Activated T-cell treated with anti-CD3 and anti-CD28 coated beads, Interleukin-2, amount 50 U/mL, for 72 hours (primary cell): ENCODE results near the gene CABP7. TPM values are rescaled to one million over a fixed set of nuclear protein-coding genes. Genes with fewer than 3 reads are reported as not detected.

Source experiments
- ATAC-seq, 2 donors: fragments of 150-1000 bp; cut with Tn5 transposase; replicated peaks in 1 of 2; 2 replicates each; pipeline ENCODE4 v1.10.0; 2021; ENCODE audit warnings: moderate library complexity in 2 of 2, mild to moderate bottlenecking in 1 of 2
- DNase-seq, 2 donors: peaks; one replicate each; pipeline ENCODE4 v3.0.0; 2021 to 2022; ENCODE audit warnings: mixed read lengths in 1 of 2
- H3K27ac Mint-ChIP-seq: one replicate; pipeline ENCODE4 v1.8.0; 2022; ENCODE audit warnings: mild to moderate bottlenecking, moderate library complexity, mixed read lengths
- H3K27me3 Mint-ChIP-seq: one replicate; pipeline ENCODE4 v1.8.0; 2022; ENCODE audit warnings: low read depth, mixed read lengths
- H3K36me3 Mint-ChIP-seq, 2 donors: one replicate each; pipeline ENCODE4 v1.8.0; 2022; ENCODE audit warnings: mixed read lengths in 2 of 2, mild to moderate bottlenecking in 1 of 2; ENCODE audit not compliant: insufficient read depth in 2 of 2
- H3K4me1 Mint-ChIP-seq: one replicate; pipeline ENCODE4 v1.8.0; 2022; ENCODE audit warnings: low read depth, mixed read lengths
- H3K4me3 Mint-ChIP-seq, 2 donors: one replicate each; pipeline ENCODE4 v1.8.0; 2022; ENCODE audit warnings: mild to moderate bottlenecking in 2 of 2, mixed read lengths in 2 of 2, moderate library complexity in 2 of 2
- H3K9me3 Mint-ChIP-seq, 2 donors: one replicate each; pipeline ENCODE4 v1.8.0; 2022; ENCODE audit warnings: mixed read lengths in 2 of 2
- total RNA-seq, 2 donors: library from RNA; stranded (reverse); gene quantifications; one replicate each; pipeline ENCODE4 v1.2.3, GENCODE V29; 2022

CABP7 gene
- total RNA-seq, 2 donors from 2014 or later, result 0.09 to 0.14 TPM

DNA sequence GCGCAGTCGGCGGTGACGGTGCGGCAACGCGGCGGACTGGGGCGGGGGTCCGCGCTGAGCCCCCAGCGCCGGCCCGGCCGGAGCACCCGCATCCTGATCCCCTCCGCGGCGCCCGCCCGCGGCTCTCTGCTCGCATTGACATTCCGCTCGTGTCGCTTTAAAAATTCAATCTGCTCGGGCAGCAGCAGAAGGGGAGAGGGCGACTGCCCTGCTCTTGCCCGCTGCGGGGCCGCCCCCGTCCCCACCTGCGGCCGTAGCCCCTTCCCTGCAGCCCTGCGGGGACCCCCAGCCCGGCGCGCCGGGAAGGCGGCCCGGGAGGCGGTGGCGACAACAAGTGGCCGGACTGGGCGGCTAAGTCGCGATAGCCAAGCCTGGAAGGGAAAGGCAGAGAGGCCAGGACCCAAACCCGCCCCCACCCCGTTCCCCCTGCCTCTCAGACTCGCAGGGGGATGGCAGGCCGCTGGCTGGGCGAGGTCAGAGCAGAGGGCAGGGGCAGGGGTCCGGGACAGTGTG lies 1.1 kb downstream of the CABP7 start:
- ATAC-seq (no peak), DNase-seq (no peak)
- Mint-ChIP-seq H3K9me3 (no peaks in the 10 kb centered on the region), H3K4me3 (no peak overlapping the region), H3K27ac (no peak overlapping the region), H3K4me1 (no peaks in the 10 kb centered on the region), H3K36me3 (no peaks in the 10 kb centered on the region), H3K27me3 (peaks cover 37% of the 10 kb centered on the region)

DNA sequence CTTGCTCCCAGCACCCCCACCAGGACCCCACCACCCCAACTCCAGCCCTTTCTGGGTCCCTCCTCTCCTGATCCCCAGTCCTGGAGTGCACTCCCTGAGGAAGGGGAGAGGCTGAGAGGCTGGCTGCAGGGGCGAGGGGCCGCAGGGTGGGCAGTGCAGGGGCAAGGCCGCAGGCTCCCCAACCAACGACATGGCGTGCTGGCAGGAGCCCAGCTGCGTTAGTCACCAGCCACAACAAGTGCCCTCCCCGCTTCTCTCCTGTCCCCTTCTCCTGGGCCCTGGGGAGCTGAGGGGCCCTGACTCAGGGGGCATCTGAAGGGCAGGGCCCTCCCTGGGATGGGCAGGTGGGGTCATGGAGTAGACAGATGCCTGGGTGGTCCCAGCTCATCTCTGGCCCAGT lies 2.3 kb downstream of the CABP7 start:
- no peak for DNase-seq
- H3K27me3 Mint-ChIP-seq, result peaks cover 26% of the 10 kb centered on the region
- H3K36me3 Mint-ChIP-seq, result no peaks in the 10 kb centered on the region
- no peaks in the 10 kb centered on the region for H3K9me3 Mint-ChIP-seq
- no peaks in the 10 kb centered on the region for H3K4me1 Mint-ChIP-seq
- no peak overlapping the region for H3K4me3 Mint-ChIP-seq
- H3K27ac Mint-ChIP-seq, result no peak overlapping the region
- no peak for ATAC-seq

DNA sequence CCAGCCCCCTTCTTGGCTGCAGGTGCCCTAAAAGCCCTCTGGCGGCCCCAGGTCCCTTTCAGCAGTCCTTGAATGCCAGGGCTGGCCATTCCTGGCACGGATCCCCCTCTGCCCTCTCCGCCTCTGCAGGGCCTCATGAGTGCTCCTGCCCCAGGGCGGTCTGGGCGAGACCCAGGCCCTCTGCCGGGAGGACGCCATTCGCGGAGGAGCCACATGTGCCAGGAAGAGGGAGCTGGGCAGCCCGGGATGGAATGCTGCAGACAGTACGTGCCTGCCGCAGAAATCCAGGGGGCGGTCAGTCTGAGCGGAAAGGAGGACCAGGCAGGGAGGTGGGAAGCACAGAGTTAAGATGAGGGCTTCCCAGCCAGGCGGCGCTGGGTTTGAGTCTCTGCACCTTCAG lies 2.8 kb downstream of the CABP7 start:
- no peaks in the 10 kb centered on the region for H3K9me3 Mint-ChIP-seq
- ATAC-seq, result no peak
- peaks cover 24% of the 10 kb centered on the region for H3K27me3 Mint-ChIP-seq
- no peak overlapping the region for H3K4me3 Mint-ChIP-seq
- H3K4me1 Mint-ChIP-seq, result no peaks in the 10 kb centered on the region
- DNase-seq, result no peak
- H3K27ac Mint-ChIP-seq, result no peak overlapping the region
- H3K36me3 Mint-ChIP-seq, result no peaks in the 10 kb centered on the region

DNA sequence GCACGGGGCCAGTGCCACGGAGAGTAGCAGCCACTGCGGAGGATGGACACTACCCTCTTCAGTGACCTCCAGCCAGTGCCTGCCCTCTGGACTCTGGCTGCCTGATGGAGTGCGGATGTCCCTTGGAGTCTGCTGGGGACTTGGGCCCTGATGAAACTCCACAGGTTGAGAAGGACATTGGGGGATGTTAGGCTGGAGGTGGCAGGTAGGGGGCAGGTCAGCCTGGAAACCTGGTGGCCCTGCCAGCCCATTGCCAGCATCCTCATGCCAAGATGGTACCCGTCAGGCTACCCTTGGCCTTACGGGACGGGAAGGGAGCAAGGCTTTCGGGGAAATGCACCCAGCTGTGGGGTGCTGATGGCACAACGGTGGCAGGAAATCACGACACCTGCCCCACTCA lies 4.0 kb downstream of the CABP7 start:
- Mint-ChIP-seq H3K9me3 (no peaks in the 10 kb centered on the region), H3K4me3 (no peak overlapping the region), H3K36me3 (no peaks in the 10 kb centered on the region), H3K4me1 (no peaks in the 10 kb centered on the region), H3K27ac (no peak overlapping the region), H3K27me3 (peaks cover 15% of the 10 kb centered on the region)
- no peak for DNase-seq
- ATAC-seq, result no peak

DNA sequence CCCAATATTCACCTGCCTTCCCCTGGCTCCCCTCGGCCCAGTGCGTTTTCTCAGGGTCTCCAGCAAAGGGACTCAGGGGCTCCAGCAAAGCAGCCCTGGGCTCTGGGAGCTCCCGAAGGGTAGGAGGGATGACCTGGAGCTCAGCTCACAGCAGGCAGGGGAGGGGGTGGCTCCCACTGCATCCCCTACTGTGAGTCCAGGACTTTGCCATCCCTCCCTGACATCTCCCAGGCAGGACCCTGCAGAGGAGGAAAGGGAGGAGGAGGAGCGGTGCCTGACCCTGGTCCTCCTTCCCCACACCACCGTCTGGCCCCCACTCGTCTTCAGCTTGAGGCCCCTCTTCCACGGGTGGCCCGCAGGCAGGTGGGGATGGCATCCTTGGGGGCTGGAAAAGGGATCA lies 5.0 kb downstream of the CABP7 start:
- H3K4me3 Mint-ChIP-seq, result no peak overlapping the region
- H3K9me3 Mint-ChIP-seq, result no peaks in the 10 kb centered on the region
- no peaks in the 10 kb centered on the region for H3K4me1 Mint-ChIP-seq
- ATAC-seq (no peak), DNase-seq (no peak)
- H3K27ac Mint-ChIP-seq, result no peak overlapping the region
- H3K27me3 Mint-ChIP-seq, result peaks cover 5% of the 10 kb centered on the region
- H3K36me3 Mint-ChIP-seq, result no peaks in the 10 kb centered on the region

DNA sequence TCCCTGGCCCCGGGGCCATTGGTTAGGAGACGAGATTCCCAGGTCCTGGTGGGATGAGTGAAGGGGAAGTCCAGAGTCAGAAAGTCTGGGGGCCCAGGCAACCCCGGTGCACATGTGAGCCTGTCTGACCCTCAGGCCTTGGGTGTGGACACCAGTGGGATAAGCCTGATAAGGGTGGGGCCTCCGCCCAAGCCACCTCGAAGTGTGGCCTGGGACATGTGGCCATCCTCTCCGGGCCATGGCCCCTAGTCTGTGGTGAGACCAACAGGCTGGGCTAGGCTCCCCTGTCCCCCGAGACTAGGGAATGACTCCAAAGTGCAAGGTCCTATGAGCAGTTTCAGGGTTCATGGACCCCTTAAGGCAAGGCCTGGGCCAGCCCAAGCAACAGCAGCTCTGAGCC lies 6.3 kb downstream of the CABP7 start:
- ATAC-seq, result no peak
- Mint-ChIP-seq H3K27me3 (peaks cover 5% of the 10 kb centered on the region), H3K9me3 (no peaks in the 10 kb centered on the region), H3K27ac (no peak overlapping the region), H3K4me1 (no peaks in the 10 kb centered on the region), H3K36me3 (no peaks in the 10 kb centered on the region), H3K4me3 (no peak overlapping the region)
- DNase-seq, result no peak

DNA sequence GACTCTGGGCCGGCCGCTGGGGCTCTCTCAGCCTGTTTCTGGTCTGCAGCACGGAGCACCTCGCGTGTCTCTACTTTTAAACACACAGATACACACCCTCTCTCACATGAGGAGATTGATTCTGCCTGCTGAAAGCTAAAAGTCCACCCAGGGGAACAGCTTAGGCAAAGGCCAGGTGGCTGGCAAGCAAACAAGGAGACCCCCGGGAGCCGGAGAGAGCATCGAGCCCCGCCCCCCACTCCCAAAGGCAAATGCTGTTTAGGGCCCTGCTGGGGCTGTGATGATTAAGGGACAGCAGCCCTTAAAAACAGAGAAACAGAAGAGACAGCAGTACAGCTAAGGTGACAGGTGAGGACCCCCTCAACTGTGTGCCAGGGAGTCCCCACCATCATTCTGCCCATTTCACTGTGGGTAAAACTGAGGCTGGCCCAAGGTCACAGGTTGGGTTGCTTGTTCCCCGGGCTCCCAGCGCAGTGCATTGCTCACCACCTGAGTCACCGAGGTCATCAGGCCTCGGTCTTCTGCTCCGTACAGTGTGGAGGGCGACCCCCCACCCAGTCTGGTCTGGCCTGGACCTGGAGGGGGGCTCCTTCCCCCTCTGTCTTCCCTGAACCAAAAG lies 6.8 kb downstream of the CABP7 start:
- Mint-ChIP-seq H3K4me3 (no peak overlapping the region), H3K36me3 (no peaks in the 10 kb centered on the region), H3K27ac (no peak overlapping the region), H3K4me1 (no peaks in the 10 kb centered on the region), H3K9me3 (no peaks in the 10 kb centered on the region), H3K27me3 (peaks cover 5% of the 10 kb centered on the region)
- ATAC-seq (no peak), DNase-seq (no peak)

DNA sequence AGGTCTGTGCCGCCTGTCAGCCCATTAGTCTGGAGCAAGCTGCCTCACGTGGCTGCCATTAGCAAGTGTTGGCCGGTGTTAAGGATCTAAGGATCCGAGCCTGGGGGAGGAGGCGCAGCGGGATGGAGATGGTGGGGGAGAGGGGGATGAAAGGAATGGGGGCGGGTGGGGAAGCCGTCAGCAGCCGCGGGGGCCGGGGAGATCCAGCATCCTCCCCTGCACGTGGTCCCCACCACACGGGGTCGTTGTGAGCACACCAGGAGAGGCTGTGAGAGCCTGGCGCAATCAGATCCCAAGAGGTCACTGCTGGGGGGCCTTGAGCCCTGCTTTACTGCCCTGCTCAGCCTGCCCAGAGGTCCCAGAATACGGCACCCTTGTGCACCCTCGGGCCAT lies 7.3 kb downstream of the CABP7 start:
- Mint-ChIP-seq H3K4me1 (no peaks in the 10 kb centered on the region), H3K4me3 (no peak overlapping the region), H3K27me3 (peaks cover 5% of the 10 kb centered on the region), H3K27ac (no peak overlapping the region), H3K36me3 (no peaks in the 10 kb centered on the region), H3K9me3 (no peaks in the 10 kb centered on the region)
- ATAC-seq (peak; percentile 30 to 32), DNase-seq (peak; percentile 29 to 40)

DNA sequence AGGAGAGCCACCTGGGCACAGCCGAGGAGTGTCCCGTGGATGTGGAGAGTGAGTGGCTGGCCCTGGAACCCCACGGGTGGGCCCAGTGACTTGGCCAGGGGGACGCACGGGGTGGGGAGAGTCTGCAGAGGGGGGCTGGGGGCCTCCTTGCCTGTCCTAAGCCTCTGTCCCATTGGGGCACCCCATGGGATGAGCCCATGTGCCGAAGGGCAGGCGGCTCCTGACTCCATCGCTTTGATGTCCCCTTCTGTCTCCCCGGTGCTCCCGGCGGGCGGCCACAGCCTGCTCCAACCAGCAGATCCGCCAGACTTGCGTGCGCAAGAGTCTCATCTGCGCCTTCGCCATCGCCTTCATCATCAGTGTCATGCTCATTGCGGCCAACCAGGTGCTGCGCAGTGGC lies 9.4 kb downstream of the CABP7 start:
- Mint-ChIP-seq H3K27me3 (no peaks in the 10 kb centered on the region), H3K9me3 (no peaks in the 10 kb centered on the region), H3K4me3 (no peak overlapping the region), H3K4me1 (no peaks in the 10 kb centered on the region), H3K27ac (no peak overlapping the region), H3K36me3 (no peaks in the 10 kb centered on the region)
- DNase-seq (no peak), ATAC-seq (no peak)

DNA sequence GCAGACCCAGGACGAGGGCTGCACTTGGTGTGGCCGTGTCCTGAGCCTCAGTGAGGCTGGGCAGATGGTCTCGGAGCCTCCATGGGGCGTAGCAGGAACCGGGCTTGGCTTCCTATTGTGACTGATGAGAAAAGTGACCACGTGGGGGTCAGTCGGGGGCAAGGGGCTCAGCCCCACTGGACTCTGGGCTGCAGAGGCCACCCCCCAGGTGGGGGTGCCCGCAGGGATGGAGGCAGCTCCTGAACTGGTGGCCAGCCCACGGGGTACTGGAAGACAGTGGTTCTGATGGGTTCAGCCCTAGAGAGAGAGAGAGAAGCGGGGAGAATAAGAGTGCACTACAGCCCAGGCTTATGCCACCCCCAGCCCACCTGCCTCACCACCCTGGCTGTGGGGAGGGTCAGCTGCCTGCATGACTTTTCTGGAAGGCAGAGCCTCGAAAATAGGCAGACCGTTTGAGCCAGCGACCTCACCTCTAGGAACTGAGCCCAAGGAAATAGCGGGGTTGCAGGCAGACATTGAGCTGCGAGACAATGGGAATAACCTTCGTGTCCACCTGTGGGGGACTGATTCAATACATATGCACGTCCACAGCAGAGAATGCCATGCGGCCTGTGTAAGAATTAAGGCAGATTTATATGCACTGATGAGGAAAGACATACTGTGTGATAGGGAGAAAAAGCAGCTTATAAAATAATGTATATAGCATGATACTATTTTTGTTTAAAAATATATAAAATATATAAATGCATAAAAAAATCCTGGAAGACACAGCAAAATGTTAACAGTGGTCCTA lies 11.5 kb downstream of the CABP7 start:
- ATAC-seq (no peak), DNase-seq (no peak)
- no peak overlapping the region for H3K4me3 Mint-ChIP-seq
- H3K27ac Mint-ChIP-seq, result no peak overlapping the region
- H3K27me3 Mint-ChIP-seq, result no peaks in the 10 kb centered on the region
- no peaks in the 10 kb centered on the region for H3K9me3 Mint-ChIP-seq
- no peaks in the 10 kb centered on the region for H3K36me3 Mint-ChIP-seq
- no peaks in the 10 kb centered on the region for H3K4me1 Mint-ChIP-seq

DNA sequence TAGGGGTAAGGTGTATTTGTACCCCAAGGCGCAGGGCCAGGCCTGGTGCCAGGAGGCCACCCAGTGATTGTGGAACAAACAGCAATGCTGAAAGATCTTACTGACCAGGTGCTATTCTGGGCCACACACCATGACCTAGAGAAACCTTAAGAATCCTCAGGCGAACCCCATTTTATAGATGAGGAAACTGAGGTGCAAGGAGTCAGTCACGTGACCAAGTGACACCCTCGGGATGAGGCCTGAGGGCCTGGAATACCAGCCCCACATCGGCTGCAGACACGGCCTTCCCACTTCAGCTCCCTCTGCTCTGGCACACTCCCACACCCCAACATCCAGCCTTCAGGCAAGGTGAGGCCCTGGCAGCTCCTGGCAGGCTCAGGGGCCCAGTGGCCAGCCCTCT lies 13.1 kb downstream of the CABP7 start:
- H3K9me3 Mint-ChIP-seq, result no peaks in the 10 kb centered on the region
- no peaks in the 10 kb centered on the region for H3K27me3 Mint-ChIP-seq
- no peaks in the 10 kb centered on the region for H3K4me1 Mint-ChIP-seq
- no peak for ATAC-seq
- no peak overlapping the region for H3K27ac Mint-ChIP-seq
- H3K36me3 Mint-ChIP-seq, result no peaks in the 10 kb centered on the region
- DNase-seq, result no peak
- no peak overlapping the region for H3K4me3 Mint-ChIP-seq

DNA sequence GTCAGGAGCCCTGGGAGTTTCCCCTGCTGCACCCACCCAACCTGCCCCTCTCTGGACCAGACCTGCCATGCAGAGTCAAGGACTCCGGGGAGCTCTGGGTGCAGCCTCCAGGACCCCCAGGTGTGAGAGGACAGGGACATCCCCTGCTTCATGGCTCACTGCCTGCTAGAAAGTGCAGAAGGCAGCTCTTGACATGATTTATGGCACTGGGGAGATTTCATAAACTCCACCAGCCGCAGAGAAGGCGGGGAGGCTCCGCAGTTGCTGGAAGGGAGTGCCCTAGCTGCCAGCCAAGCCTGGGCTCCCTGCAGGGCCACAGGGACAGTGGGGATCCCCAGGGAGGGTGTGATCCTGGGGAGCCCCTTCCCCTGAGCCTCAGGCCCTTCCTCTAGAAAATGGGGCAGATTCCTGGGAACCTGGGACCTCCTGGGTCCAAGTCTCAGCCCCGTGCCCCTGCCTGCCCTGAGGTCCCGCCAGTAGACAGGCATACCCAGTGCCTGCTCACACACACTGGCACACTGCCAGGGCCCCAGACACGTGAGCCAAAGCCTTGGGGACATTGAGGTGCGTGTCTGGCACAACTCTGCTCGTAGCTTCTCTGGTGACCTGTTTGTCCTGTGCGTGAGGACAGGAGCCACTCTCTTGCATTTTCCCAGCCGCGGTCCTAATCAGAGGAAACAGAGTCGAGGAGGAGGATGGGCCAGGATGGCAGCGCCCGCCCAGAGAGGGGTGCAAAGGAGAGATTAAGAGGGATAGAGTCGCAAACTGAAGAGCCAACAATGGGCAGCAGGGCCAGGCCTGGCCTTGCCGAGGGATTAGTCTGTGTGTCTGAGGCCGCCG lies 13.8 kb downstream of the CABP7 start:
- ATAC-seq (no peak), DNase-seq (no peak)
- Mint-ChIP-seq H3K27ac (no peak overlapping the region), H3K4me3 (no peak overlapping the region), H3K27me3 (no peaks in the 10 kb centered on the region), H3K4me1 (no peaks in the 10 kb centered on the region), H3K36me3 (no peaks in the 10 kb centered on the region), H3K9me3 (no peaks in the 10 kb centered on the region)

DNA sequence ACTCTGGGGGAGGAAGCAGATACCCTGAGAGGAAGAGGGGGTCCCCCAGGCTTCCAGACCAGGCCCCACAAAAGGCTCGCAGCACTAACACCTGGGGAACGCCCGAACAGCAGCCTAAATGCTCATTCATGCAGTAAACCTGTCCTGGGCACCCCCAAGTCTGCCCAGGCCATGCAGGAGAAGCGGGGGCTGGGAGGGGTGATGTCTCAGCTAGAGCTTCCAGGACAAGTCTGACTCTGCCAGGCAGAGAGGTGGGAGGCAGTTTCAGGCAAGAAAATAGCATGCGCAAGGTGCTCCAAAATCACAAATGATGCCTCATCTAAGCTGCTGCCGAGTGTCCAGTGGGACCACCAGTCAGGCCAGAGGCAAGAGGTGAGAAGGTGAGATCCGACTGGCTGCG lies 14.6 kb downstream of the CABP7 start:
- no peak overlapping the region for H3K27ac Mint-ChIP-seq

More for the DNA sequence above, 14.6 kb downstream of the CABP7 start:
- Mint-ChIP-seq H3K9me3 (no peaks in the 10 kb centered on the region), H3K27me3 (no peaks in the 10 kb centered on the region), H3K4me3 (no peak overlapping the region), H3K4me1 (no peaks in the 10 kb centered on the region), H3K36me3 (no peaks in the 10 kb centered on the region)
- ATAC-seq, result no peak
- DNase-seq, result no peak
